Ishikawa (cell line): ENCODE results near the gene POLD2.

Source experiments
- CEBPB ChIP-seq: IDR thresholded peaks from 2 replicates; pipeline ENCODE4 v1.6.1; 2012
- CREB1 ChIP-seq: IDR thresholded peaks from 2 replicates; pipeline ENCODE4 v1.6.1; 2012; ENCODE audit warnings: low read depth
- EGR1 ChIP-seq: IDR thresholded peaks from 2 replicates; pipeline ENCODE4 v1.6.1; 2012
- EP300 ChIP-seq: IDR thresholded peaks from 2 replicates; pipeline ENCODE4 v1.6.1; 2012; ENCODE audit warnings: borderline replicate concordance
- FOXM1 ChIP-seq: IDR thresholded peaks from 2 replicates; pipeline ENCODE4 v1.6.1; 2012; ENCODE audit warnings: low read depth, borderline replicate concordance
- NFIC ChIP-seq: IDR thresholded peaks from 2 replicates; pipeline ENCODE4 v1.6.1; 2012
- RAD21 ChIP-seq: IDR thresholded peaks from 2 replicates; pipeline ENCODE4 v1.6.1; 2012; ENCODE audit warnings: low read depth
- TAF1 ChIP-seq: IDR thresholded peaks from 2 replicates; pipeline ENCODE4 v1.6.1; 2012; ENCODE audit warnings: low read depth, mild to moderate bottlenecking
- TCF12 ChIP-seq: IDR thresholded peaks from 2 replicates; pipeline ENCODE4 v1.6.1; 2012; ENCODE audit warnings: low read depth
- TEAD4 ChIP-seq: IDR thresholded peaks from 2 replicates; pipeline ENCODE4 v1.6.1; 2012
- USF1 ChIP-seq: IDR thresholded peaks from 2 replicates; pipeline ENCODE4 v1.6.1; 2012
- YY1 ChIP-seq: IDR thresholded peaks from 2 replicates; pipeline ENCODE4 v1.6.1; 2012; ENCODE audit warnings: low read depth
- ZBTB7A ChIP-seq: IDR thresholded peaks from 2 replicates; pipeline ENCODE4 v1.6.1; 2012; ENCODE audit warnings: low read depth
- TF ChIP-seq, protein P1 (sequence below): IDR thresholded peaks from 2 replicates; pipeline ENCODE4 v1.6.1; 2012
- TF ChIP-seq, protein P2 (sequence below): IDR thresholded peaks from 2 replicates; pipeline ENCODE4 v1.6.1; 2012; ENCODE audit warnings: low read depth, mild to moderate bottlenecking

POLD2 gene

GRCh38 chr7:44131173-44132029 is 8.1 kb upstream of the POLD2 start:
- TF ChIP-seq RAD21 (peak; percentile 81), TAF1 (no peak), FOXM1 (no peak), TEAD4 (no peak), USF1 (peak; percentile 59)

DNA sequence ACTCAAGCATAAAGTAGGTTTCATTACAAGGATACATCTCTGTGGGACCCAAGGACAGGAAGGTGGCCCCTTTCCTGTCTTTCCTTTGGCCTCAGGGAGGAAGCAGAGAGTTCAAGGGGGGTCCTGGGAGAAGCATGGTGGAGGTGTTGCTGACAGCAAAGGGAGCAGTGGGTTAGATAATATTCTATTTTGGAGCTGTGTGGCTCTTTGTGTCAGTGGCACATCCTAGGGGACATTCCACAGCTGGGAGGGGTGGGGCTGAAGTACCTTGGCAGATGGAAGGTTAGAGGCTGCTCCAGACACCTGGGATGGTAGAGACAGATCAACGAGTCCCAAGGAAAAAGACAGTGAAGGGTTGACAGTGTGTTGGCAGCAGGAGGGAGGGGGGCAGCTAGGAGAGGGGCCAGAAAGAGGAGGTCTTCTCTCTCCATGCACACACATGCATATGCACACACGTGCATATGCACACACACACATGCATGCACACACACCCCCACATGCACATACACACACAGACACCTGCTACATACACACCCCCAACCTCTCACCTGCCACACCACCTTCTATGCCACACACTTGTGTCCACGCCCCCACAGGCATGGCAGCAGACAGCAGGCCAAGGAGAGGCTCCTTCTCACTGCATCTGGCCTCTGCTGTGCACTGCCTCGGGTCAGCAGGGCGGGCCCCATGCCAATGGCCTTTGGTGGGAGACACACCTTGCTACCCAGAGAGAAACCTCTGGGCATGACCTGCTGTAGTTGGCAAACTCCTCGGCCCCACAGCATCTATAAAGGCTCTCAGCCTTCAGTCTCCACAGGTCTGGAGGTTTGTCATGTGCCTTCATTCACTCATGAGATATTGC is 5.6 kb upstream of the POLD2 start:
- TF ChIP-seq USF1 (no peak), NFIC (no peak), YY1 (no peak), RAD21 (no peak), ZBTB7A (no peak), EP300 (no peak), CEBPB (no peak), TEAD4 (no peak), EGR1 (no peak), TAF1 (no peak), TCF12 (no peak), FOXM1 (no peak), CREB1 (no peak)
- TF ChIP-seq, protein P1, sequence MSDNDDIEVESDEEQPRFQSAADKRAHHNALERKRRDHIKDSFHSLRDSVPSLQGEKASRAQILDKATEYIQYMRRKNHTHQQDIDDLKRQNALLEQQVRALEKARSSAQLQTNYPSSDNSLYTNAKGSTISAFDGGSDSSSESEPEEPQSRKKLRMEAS: no peak
- TF ChIP-seq, protein P2, sequence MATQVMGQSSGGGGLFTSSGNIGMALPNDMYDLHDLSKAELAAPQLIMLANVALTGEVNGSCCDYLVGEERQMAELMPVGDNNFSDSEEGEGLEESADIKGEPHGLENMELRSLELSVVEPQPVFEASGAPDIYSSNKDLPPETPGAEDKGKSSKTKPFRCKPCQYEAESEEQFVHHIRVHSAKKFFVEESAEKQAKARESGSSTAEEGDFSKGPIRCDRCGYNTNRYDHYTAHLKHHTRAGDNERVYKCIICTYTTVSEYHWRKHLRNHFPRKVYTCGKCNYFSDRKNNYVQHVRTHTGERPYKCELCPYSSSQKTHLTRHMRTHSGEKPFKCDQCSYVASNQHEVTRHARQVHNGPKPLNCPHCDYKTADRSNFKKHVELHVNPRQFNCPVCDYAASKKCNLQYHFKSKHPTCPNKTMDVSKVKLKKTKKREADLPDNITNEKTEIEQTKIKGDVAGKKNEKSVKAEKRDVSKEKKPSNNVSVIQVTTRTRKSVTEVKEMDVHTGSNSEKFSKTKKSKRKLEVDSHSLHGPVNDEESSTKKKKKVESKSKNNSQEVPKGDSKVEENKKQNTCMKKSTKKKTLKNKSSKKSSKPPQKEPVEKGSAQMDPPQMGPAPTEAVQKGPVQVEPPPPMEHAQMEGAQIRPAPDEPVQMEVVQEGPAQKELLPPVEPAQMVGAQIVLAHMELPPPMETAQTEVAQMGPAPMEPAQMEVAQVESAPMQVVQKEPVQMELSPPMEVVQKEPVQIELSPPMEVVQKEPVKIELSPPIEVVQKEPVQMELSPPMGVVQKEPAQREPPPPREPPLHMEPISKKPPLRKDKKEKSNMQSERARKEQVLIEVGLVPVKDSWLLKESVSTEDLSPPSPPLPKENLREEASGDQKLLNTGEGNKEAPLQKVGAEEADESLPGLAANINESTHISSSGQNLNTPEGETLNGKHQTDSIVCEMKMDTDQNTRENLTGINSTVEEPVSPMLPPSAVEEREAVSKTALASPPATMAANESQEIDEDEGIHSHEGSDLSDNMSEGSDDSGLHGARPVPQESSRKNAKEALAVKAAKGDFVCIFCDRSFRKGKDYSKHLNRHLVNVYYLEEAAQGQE: no peak

GRCh38 chr7:44127161-44127560 is 3.8 kb upstream of the POLD2 start:
- TF ChIP-seq ZBTB7A: no peak
- no peak for TF ChIP-seq EGR1
- TF ChIP-seq, protein P2: no peak
- TF ChIP-seq CEBPB: no peak
- no peak for TF ChIP-seq TCF12
- no peak for TF ChIP-seq TEAD4
- TF ChIP-seq USF1: no peak
- TF ChIP-seq, protein P1: no peak
- no peak for TF ChIP-seq RAD21
- TF ChIP-seq FOXM1: no peak

DNA sequence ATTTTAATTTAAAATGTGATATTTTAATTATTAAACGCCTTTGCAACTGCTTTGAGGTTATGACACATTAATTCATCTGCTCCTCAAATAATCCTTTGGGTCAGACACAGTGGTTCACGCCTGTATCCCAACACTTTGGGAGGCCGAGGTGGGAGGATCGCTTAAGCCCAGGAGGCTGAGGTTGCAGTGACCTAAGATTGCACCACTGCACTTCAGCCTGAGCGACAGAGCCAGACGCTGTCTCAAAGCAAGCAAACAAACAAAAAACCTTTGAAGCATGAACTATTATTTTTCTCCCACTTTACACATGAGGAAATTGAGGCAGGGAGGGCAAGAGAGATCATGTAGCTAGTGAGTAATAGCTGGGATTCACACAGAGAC is 1.5 kb upstream of the POLD2 start:
- TF ChIP-seq EP300 (no peak), TCF12 (no peak), TEAD4 (no peak), CREB1 (no peak), RAD21 (no peak), NFIC (no peak), TAF1 (no peak), ZBTB7A (no peak), YY1 (no peak), USF1 (no peak), FOXM1 (no peak), EGR1 (no peak), CEBPB (no peak)
- TF ChIP-seq, protein P1: no peak
- TF ChIP-seq, protein P2: no peak
